Measurements from ENCODE around the gene RGS6.

The RGS6 gene

GRCh38 chr14:72305561-72305960 is 373.3 kb downstream of the RGS6 start:
- no peak for DNase-seq (ENCODE audit: low read depth in 3 of 3, low spot score in 1 of 3)

- DNase-seq (ENCODE audit: low read depth in 3 of 3, low spot score in 1 of 3): no peak
Measured at GRCh38 chr14:72308967-72309485, 376.8 kb downstream of the RGS6 start.

DNA sequence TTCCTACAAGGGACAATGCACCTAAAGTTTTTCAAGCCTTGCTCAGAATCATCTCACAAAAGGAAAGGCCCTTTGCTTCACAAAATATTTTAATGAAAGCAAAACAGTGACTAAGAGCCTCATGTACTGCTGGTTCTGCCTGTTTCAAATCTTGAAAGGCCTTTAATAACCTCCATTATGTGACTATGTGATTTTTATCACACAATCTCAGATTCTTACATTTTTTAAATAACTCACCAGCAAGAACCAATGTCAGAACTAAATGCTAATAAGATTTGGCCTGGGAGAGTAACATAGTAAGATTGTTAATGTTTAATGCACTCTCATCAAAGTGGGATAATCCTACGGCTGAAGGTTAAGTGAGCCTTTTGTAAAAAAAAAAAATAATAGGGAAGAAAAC is 378.9 kb downstream of the RGS6 start:
- DNase-seq (ENCODE audit: low read depth in 3 of 3, low spot score in 1 of 3): no peak

DNA sequence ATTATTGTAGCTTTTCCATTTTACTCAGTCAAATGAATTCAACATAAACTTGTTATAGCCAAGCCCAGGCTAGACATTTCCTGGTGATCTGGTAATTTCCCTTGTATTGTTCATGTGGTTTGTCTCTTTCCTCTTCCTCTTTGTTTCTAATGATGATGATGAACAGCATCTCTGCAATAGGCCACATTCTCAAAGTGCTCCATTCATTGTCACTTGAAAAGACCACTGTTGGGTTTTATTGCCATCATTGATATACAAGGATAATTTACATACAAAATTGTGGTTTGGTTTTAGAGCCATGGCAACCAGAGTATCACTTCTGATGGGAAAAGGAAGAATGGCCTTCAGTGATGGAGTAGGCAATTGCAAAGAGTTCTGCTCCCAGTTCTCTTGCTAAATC is 379.3 kb downstream of the RGS6 start:
- DNase-seq (ENCODE audit: low read depth in 3 of 3, low spot score in 1 of 3): no peak

GRCh38 chr14:72314808-72315435 is 382.7 kb downstream of the RGS6 start:
- no peak for DNase-seq (ENCODE audit: low read depth in 3 of 3, low spot score in 1 of 3)

DNA sequence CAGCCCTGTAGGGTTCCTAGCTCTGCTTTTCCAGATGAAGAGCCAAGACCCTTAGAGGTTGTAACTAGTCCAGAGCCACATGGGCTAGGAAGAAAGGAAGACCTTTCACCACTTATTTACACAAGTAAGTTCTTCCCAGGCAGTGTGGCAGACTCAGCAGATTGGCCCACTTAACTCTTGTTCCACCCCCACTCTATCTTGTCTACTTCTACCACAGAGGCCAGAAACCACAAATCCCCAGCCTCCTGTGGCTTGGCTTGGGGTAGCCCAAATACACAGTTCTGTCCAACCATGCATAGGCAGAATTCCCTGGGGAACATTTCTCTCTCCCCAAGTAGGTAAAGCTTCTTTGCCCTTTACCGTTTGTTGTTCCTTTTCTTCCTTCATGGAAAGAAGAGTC is 383.5 kb downstream of the RGS6 start:
- no peak for DNase-seq (ENCODE audit: low read depth in 3 of 3, low spot score in 1 of 3)

DNA sequence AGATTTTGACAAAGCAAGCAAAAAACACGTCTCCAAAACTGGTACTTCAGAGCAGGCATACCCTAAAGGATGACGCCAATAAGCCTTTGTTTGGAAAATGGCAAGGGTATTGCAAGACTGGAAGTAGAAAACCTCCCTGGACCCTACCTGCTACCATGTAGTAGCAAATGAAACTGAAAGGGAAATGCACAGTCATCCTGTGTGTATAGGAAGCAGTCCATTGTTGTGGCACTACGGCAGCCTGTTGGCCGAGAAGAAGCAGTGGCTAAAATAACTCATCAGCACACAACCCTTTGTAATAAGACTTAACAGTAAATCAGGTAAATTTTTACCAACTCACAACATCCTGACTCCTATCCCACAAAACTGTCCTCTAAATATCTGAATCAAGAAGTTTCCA is 386.4 kb downstream of the RGS6 start:
- DNase-seq (ENCODE audit: low read depth in 3 of 3, low spot score in 1 of 3): no peak

DNA sequence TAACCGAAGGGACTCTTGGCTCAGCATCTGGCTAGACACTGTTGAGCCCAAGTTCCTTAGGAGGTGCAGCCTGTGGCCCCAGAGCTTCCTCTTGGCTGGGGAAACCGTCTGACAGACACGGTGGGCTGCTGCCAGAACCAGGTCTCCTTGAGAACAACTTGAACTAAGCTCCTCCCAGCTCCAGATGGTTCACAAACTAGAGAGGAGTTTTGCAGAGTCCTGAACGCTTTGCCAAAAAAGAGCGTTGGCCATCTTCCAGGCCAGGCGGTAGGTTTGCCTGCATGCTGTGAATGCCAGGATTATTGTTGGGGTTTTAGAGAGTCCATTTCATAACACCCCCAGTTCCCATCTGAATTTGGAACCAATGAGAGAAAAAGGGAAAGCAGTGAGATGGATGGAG is 399.8 kb downstream of the RGS6 start:
- no peak for DNase-seq (ENCODE audit: low read depth in 3 of 3, low spot score in 1 of 3)

GRCh38 chr14:72332871-72333270 is 400.6 kb downstream of the RGS6 start:
- DNase-seq (ENCODE audit: low read depth in 3 of 3, low spot score in 1 of 3): no peak

DNA sequence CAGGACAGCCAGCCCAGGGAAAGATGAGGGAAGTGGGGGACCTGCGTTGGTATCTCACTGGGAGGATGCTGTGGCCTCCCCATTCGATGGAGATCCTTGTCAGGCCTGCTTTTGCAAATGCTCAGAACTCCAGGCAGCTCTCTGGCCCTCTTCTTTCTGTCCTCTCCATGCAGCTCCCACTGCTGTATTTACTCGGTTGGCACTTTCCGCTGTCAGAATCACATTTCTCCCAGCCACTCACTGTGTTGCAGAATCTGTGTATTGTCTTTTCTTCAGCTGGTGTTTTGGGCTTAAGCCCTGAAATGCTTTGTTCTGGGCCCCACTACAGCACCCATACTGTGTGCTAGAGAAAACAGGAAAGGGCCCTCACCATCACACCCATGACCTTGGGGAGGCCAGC is 401.1 kb downstream of the RGS6 start:
- no peak for DNase-seq (ENCODE audit: low read depth in 3 of 3, low spot score in 1 of 3)

GRCh38 chr14:72336311-72336980 is 404.2 kb downstream of the RGS6 start:
- DNase-seq (ENCODE audit: low read depth in 3 of 3, low spot score in 1 of 3): no peak

DNA sequence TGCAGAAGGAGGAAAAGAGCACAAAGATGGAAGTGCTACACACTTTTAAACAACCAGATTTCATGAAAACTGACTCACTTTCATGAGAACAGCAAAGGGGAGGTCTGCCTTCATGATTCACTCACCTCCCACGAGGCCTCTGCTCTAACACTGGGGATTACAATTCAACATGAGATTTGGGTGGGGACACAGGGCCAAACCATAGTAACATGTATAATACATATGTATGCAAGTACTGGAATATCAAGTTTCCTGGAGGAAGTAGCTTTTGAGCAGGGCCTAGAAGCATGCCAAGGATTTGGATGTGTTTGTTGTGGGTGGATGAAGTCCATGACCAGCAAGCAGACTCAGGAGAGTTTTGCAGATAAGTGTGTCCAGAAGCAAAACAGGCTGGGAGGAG is 409.0 kb downstream of the RGS6 start:
- DNase-seq (ENCODE audit: low read depth in 3 of 3, low spot score in 1 of 3): no peak

DNA sequence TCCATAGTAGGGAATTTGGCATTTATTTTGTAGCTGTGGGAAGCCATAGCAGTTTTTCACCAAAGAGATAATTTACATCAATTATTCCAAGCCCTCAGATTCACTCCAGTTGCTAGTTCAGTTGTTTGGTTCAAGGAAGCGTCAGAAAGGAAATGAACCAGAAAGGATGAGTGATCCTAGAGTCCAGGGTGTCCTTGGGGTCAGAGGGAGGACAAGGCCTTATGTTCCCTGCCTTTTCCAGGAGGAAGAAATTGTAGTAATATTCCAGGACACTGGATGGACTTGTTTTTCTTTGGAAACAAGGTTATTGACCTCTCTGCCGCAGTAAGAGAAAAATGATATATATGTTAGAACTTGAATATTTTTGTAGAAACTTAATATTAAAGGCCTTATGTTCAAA is 409.5 kb downstream of the RGS6 start:
- DNase-seq (ENCODE audit: low read depth in 3 of 3, low spot score in 1 of 3): no peak

GRCh38 chr14:72347118-72347517 is 414.9 kb downstream of the RGS6 start:
- no peak for DNase-seq (ENCODE audit: low read depth in 3 of 3, low spot score in 1 of 3)

DNA sequence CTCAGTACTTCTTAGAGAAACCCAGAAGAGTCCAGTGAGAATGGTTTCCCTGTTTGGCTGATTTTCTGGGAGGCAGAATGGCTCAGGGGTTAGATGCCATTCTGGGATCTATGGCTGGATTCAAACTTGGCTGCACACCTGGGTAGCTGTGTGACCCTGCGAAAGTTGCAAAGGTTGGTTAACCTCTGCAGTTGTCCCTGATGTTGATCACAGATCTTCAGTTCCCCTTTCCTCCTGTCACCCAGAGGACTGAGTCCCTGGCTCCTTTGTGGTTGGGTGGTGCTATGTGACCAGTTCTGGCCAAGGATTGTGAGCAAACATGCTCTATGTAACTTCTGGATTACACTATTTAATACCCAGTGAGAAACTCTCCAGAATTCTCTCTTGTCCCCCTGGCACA is 418.0 kb downstream of the RGS6 start:
- no peak for DNase-seq (ENCODE audit: low read depth in 3 of 3, low spot score in 1 of 3)

- no peak for DNase-seq (ENCODE audit: low read depth in 3 of 3, low spot score in 1 of 3)
Measured at GRCh38 chr14:72352012-72352411, 419.8 kb downstream of the RGS6 start.

DNA sequence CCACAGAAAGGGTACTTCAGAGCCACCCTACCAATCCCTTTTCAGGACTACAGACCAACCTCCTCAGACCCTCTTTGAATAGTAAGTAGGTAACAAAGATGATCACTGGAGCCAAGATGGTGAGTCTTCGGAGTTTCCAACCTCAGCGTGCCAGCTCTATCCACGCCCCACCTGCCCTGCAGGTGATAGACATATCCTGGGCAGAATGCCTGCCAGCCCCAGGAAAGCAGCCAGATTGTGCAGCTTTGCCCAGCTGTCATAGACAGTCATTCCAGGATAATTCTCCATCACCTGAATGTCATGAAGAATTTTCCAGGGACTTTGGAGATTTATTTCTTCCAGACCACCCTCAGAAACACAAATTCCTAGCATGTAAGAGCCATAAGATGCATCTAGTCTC is 434.4 kb downstream of the RGS6 start:
- DNase-seq (ENCODE audit: low read depth in 3 of 3, low spot score in 1 of 3): no peak

GRCh38 chr14:72369106-72369505 is 436.9 kb downstream of the RGS6 start:
- no peak for DNase-seq (ENCODE audit: low read depth in 3 of 3, low spot score in 1 of 3)

GRCh38 chr14:72377016-72377415 is 444.8 kb downstream of the RGS6 start:
- DNase-seq (ENCODE audit: low read depth in 3 of 3, low spot score in 1 of 3): no peak

DNA sequence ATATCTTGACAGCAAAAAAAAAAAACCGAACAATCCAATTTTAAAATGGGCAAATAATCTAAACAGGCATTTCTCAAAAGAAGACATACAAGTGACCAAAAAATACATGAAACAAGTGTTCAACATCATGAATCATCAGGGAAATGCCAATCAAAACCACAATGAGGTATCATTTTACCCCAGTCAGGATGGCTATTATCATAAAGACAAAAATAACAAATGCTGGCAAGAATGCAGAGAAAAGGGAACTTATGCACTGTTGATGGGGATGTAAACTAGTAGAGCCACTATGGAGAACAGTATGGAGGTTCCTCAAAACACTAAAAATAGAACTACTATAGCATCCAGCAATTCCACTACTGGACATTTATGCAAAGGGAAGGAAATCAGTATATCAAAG is 448.2 kb downstream of the RGS6 start:
- no peak for DNase-seq (ENCODE audit: low read depth in 3 of 3, low spot score in 1 of 3)

GRCh38 chr14:72383865-72384264 is 451.6 kb downstream of the RGS6 start:
- no peak for DNase-seq (ENCODE audit: low read depth in 3 of 3, low spot score in 1 of 3)

- no peak for DNase-seq (ENCODE audit: low read depth in 3 of 3, low spot score in 1 of 3)
Measured at GRCh38 chr14:72387726-72388125, 455.5 kb downstream of the RGS6 start.

DNA sequence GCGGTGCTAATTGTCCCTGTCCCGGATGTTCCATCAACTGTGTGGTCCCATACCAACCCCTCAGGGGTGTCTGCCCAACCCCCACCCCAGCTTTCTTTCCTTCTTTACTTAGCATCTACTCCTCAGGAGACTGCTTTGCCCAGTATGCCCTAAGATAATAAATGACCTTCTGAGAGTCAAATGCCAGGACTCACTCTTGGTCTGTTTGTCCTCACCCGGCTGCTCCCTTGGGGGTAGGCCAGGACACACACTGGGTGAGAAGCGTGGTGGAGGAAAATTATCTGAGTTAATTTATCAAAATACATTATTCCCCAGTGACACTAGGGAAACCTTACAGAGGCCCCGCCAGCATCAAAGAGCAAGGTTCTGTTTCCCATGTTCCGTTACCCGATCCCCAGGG is 457.0 kb downstream of the RGS6 start:
- no peak for DNase-seq (ENCODE audit: low read depth in 3 of 3, low spot score in 1 of 3)
